Midbrain (tissue), 1 donor: ENCODE results near the gene THSD1.

Source experiments
- DNase-seq: peaks from one replicate; lab custom pipeline; 2025; lab: John Stamatoyannopoulos, UW

The THSD1 gene

GRCh38 chr13:52405767-52406494, at the start of gene THSD1:
TSS of gene THSD1 (minus strand) at chr13:52406172. CDS start at chr13:52402600, 3,572 bp downstream.
- no peak for DNase-seq

DNA sequence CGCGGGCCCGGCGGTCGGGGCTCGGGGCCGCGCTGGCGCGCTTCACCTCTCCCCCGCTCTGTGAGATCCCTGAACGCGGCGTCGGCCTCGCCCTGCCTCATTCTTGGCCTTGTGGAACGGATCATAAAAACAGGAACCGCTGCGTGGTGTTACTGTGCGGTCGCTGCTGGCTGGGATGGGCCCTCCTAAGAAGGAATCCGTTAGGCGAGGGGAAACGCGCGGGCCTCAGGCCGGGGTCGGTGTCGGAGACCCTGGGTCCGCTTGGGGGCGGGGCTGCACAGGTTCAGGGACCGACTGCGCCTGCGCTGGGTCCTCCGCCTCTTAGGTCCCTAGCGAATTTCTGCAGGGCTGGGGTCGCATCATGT, 49.7 kb upstream of the THSD1 start:
- peak; percentile 64 for DNase-seq

DNA sequence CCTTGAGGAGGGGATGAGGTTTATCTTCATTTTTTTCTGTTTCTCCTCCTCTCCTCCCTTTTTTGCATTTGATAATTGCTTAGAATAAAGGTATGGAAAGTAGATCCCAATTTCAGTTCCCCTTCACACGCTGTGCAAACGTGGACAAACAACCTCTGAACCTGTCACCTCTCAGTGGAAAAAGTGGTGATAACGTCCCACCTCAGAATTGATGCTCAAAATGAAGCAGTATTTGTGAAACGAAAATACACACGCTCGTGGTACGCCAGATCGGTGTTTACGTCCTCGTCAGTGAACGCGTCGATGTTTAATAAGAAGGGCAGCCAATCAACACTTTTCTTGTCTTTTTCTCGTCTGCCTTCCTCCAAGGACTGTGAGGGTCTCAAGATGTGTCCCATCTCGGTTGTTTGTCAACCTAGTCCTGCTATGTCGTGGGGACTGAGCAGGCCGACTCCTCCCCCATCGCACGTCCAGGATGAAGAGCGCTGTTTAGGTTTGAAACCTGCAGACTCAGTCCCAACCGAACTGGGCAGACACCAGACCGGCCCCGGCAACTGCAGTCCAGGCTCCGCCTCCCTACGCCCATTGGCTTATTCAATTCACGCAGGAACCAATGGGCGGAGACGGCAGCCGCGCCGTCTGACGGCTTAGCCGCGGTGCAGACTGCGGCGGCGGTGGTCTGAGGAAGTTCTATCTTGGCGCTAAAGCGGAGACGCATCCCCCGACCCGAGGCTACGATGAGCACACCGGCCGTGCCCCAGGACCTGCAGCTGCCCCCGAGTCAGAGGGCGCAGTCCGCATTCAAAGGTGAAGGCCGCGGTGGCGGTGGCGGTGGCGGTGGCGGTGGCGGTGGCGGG, 49.1 kb upstream of the THSD1 start, which contains the start of gene CKAP2:
TSS of gene CKAP2 (plus strand) at position 659 of the 857 bp plus-strand sequence. CDS start at position 738, 79 bp downstream.
- DNase-seq = peak; percentile 91

- DNase-seq = no peak
Observed at GRCh38 chr13:52454459-52454819, 48.5 kb upstream of the THSD1 start.

- DNase-seq = no peak
Observed at GRCh38 chr13:52452470-52452869, 46.5 kb upstream of the THSD1 start.

GRCh38 chr13:52451135-52451804, 45.3 kb upstream of the THSD1 start:
- no peak for DNase-seq

GRCh38 chr13:52450793-52451116, 44.8 kb upstream of the THSD1 start:
- no peak for DNase-seq

GRCh38 chr13:52450012-52450792, 44.2 kb upstream of the THSD1 start, which contains the start of gene VPS36:
TSS of gene VPS36 (minus strand) at chr13:52450634. CDS start at chr13:52450594, 40 bp downstream.
- peak; percentile 96 for DNase-seq

- no peak for DNase-seq
Observed at GRCh38 chr13:52449331-52450011, 43.5 kb upstream of the THSD1 start.

- no peak for DNase-seq
Observed at GRCh38 chr13:52447815-52448552, 42.0 kb upstream of the THSD1 start.

DNA sequence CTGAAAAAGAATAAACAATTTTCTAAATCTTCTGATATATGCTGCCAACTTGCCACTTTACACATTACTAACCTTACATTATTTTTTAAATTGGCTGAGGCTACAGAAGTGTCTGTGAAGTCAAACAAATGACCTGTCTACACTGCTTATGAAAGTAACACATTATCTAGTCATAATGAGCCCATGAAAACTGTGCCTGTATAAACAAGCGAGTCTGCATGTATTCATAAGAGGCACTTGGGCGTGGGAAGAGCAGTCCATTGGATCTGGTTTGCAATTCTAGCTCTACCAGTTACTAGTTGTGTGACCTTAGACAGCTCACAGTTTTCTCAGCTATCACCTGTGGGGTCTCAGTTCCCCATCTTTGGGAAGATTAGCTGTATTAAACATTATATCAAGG, 41.4 kb upstream of the THSD1 start:
- DNase-seq = no peak

DNA sequence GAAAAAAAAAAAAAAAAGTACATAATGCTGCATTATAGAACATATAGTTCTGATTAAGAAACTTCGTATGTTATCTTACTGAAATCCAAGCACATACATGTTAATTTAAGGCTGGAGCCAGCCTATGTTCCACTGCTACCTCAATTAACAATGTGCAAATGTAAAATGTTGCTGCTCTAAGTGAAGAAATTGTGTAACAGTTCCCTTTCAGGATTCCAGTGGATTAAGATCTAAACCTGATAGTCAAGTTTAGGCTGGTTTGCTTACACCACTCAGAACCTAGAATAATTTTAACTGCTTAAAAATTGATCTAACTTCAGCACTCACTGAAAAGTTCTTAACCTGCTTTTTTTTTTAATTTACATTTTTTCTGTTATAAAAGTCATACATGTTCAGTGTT, 40.3 kb upstream of the THSD1 start:
- no peak for DNase-seq

GRCh38 chr13:52432456-52432855, 26.5 kb upstream of the THSD1 start:
- no peak for DNase-seq

DNA sequence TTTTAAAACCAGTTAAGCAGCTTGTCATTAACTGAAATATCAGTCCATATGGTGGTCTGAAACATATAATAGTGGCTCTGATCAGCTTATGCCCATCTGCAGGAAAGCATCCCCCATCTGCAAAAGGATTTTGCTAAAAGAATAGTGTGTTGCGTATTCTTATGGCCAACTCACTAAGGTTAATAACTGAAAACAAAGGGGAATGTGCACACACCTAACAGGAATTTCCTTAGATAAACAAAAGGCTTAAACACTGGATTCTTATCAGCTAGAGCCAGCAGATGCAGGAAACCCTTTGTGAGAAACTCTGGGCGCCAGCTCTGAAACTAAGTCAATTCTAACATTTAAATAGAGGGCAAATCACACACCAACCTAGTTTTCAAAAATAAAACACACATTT, 22.3 kb upstream of the THSD1 start:
- DNase-seq = no peak

DNA sequence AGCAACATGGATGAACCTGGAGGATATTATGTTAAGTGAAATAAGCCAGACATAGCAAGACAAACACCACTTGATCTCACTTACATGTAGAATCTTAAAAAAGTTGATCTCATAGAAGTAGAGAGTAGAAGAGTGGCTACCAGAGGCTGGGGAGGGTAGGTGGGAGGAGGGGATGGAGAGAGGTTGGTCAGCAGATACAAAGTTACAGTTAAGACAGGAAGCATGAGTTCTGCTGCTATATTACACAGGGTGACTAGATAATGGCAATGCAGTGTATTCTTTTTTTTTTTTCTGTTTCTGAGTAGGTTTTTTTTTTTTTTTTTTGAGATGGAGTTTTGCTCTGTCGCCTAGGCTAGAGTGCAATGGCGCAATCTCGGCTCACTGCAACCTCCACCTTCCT, 15.2 kb upstream of the THSD1 start:
- DNase-seq = no peak

DNA sequence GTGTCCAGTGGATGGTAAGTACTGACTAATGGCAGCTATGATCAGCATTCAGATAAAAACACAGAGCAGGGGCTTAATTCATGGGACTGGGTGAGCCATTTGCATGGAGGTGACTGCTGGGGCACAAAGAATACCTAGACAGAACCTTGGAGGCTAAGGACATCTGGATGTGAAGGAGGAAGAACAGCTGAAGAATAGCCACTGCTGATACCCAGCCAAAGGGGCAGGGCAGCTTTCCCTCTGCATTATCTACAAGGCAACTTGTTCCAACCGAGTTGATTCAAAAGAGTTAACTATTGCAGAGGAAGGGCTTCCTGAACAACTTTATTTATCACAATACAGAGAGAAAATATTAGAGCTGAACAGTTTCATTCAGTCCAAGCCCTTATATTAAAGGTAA, 13.1 kb upstream of the THSD1 start:
- DNase-seq = no peak

GRCh38 chr13:52414963-52415362, 9.0 kb upstream of the THSD1 start:
- no peak for DNase-seq

DNA sequence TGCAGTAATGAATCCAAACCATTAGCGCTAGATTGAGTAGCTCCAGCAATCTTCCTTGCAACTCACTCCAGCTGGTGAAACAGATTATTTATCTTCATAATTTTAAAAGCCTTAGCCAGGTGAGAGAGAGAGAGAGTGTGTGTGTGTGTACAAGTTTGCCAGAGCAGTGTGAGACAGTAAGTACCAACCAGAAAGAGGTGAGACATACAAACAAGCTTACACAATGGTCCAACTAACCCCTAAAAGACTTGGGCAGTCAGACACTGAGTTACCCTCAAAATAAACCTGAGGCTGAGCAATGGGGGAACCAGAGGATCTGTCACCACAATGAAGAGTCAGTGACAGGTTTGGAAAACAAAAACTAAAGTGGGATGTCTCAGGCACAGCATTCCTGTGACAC, 8.1 kb upstream of the THSD1 start:
- DNase-seq = no peak

GRCh38 chr13:52412128-52412527, 6.2 kb upstream of the THSD1 start:
- DNase-seq = no peak

DNA sequence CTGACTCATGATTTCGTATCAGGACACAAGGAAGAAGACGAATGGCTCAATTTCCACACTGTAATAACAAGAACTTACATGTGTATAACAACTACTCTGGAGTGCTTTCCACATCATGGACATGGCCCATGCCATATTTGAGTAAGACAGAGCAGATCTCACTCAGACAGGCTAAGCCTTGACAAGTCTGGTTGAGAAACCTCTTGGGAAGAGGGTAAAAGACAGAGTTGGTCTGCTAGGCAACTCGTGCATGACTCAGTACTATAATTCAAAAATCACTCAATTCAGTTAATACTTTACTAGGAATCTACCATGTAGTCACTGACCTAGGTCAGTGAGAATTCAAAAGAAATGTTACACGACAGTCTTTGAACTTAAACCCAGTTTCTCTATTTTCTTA, 5.7 kb upstream of the THSD1 start:
- DNase-seq = no peak
